ENCODE measurements around the gene CDK10. TPM values are rescaled to one million over a fixed set of nuclear protein-coding genes. Genes with fewer than 3 reads are reported as not detected.
A peak's percentile ranks its signal among the peaks of the same experiment; 100 is the strongest.

Gene CDK10
- total RNA-seq, 6 experiments from 2014 or later, result 35.0 to 72.2 (median 53.7) TPM

GRCh38 chr16:89717688-89718505 is 31.4 kb downstream of the CDK10 start:
- peaks cover 0 to under 1% (median 0%) of the 10 kb centered on the region in 4 donors for H3K36me3 ChIP-seq
- ATAC-seq (no peak), DNase-seq (no peak)
- peaks cover 0 to 17% (median 8%) of the 10 kb centered on the region in 4 donors for H3K4me1 ChIP-seq
- no peaks in the 10 kb centered on the region for H3K27me3 ChIP-seq
- no peak overlapping the region for H3K27ac ChIP-seq
- no peak for TF ChIP-seq CTCF (IDR thresholded peaks at IDR 0.05)
- TF ChIP-seq POLR2A (IDR thresholded peaks at IDR 0.05), result no peak
- intact Hi-C loops (cut with DNase I), result no loop called here
- no peaks in the 10 kb centered on the region for H3K9me3 ChIP-seq
- 78% methylated on average over 11 of the region's 24 CpGs for WGBS (ENCODE audit: insufficient coverage, low coverage, low lambda C conversion rate, missing lambda C conversion rate)
- no peak overlapping the region for H3K4me3 ChIP-seq

GRCh38 chr16:89720551-89720812 is 34.0 kb downstream of the CDK10 start:
- intact Hi-C loops (cut with DNase I), result no loop called here
- peak overlapping the region; percentile 90 to 95 (median 95) for H3K27ac ChIP-seq
- H3K27me3 ChIP-seq, result no peaks in the 10 kb centered on the region
- peak; percentile 70 to 82 (median 81) for DNase-seq
- TF ChIP-seq POLR2A (IDR thresholded peaks at IDR 0.05) (no peak), CTCF (IDR thresholded peaks at IDR 0.05) (no peak)
- H3K9me3 ChIP-seq, result no peaks in the 10 kb centered on the region
- peak; percentile 24 to 42 (median 40) for ATAC-seq
- 0% methylated on average over 1 of the region's 29 CpGs for WGBS (ENCODE audit: insufficient coverage, low coverage, low lambda C conversion rate, missing lambda C conversion rate)
- H3K4me3 ChIP-seq, result peak overlapping the region; percentile 89 to 98 (median 94)
- peaks cover 0 to 17% (median 9%) of the 10 kb centered on the region in 4 donors for H3K36me3 ChIP-seq
- peaks cover 0 to 31% (median 12%) of the 10 kb centered on the region in 4 donors for H3K4me1 ChIP-seq

- WGBS (ENCODE audit: insufficient coverage, low coverage, low lambda C conversion rate, missing lambda C conversion rate), result 0% methylated on average over 8 of the region's 103 CpGs
- peak; percentile 56 for TF ChIP-seq POLR2A (IDR thresholded peaks at IDR 0.05)
- no peak for TF ChIP-seq CTCF (IDR thresholded peaks at IDR 0.05)
- Histone ChIP-seq H3K4me1 (peaks cover 0 to 31% (median 12%) of the 10 kb centered on the region in 4 donors), H3K27ac (peak within 1 kb of the TSS; percentile 90 to 95 (median 95)), H3K36me3 (peaks cover 0 to 20% (median 10%) of the 10 kb centered on the region in 4 donors), H3K4me3 (peak within 1 kb of the TSS; percentile 89 to 98 (median 94)), H3K9me3 (no peaks in the 10 kb centered on the region), H3K27me3 (no peaks in the 10 kb centered on the region)
- DNase-seq (peak; percentile 92 to 93 (median 93)), ATAC-seq (peak; percentile 76 to 85 (median 80))
- intact Hi-C loops (cut with DNase I), result no loop called here
Observed at GRCh38 chr16:89720813-89721545, 34.5 kb downstream of the CDK10 start, which contains the start of the genes VPS9D1 and ZNF276. TSS of gene VPS9D1 (minus strand) at chr16:89720898. CDS start at chr16:89720861, 37 bp downstream. TSS of gene ZNF276 (plus strand) at chr16:89721537. CDS start at chr16:89721641, 104 bp downstream.

- intact Hi-C loops (cut with DNase I), result no loop called here
- Histone ChIP-seq H3K36me3 (peaks cover 0 to 26% (median 10%) of the 10 kb centered on the region in 4 donors), H3K27me3 (no peaks in the 10 kb centered on the region), H3K27ac (peak overlapping the region; percentile 90 to 95 (median 95)), H3K4me3 (peak overlapping the region; percentile 89 to 98 (median 94)), H3K9me3 (no peaks in the 10 kb centered on the region), H3K4me1 (peaks cover 0 to 31% (median 12%) of the 10 kb centered on the region in 4 donors)
- TF ChIP-seq CTCF (IDR thresholded peaks at IDR 0.05), result no peak
- TF ChIP-seq POLR2A (IDR thresholded peaks at IDR 0.05), result peak; percentile 46
- peak; percentile 78 to 84 (median 80) for DNase-seq
- 0% methylated on average over 7 of the region's 112 CpGs for WGBS (ENCODE audit: insufficient coverage, low coverage, low lambda C conversion rate, missing lambda C conversion rate)
- ATAC-seq, result peak; percentile 9 to 41 (median 26)
Observed at GRCh38 chr16:89721546-89722391, 35.3 kb downstream of the CDK10 start.

Data from right lobe of liver (tissue), 6 donors.